GM10248 (cell line): ENCODE measurements around the gene SPAM1.

ENCODE experiments used
- CTCF ChIA-PET: fragments of 300-600 bp; sonication (Branson Sonifier 250); formaldehyde crosslinking; extraction: SDS; loops from one replicate; lab custom pipeline; 2021; ENCODE audit warnings: antibody characterized with exemption; lab: Yijun Ruan, JAX
- POLR2A ChIA-PET: fragments of 350-650 bp; sonication (Branson Sonifier 250); formaldehyde crosslinking; extraction: SDS; loops from one replicate; lab custom pipeline; 2020; ENCODE audit warnings: antibody characterized with exemption; lab: Yijun Ruan, JAX
- DNase-seq: peaks from one replicate; pipeline ENCODE4 v3.0.0; 2012; ENCODE audit errors: extremely low spot score
- CTCF ChIP-seq: IDR thresholded peaks from 2 replicates; pipeline ENCODE4 v1.5.1; 2012; ENCODE audit warnings: mild to moderate bottlenecking, low read depth; ENCODE audit errors: extremely low read depth, missing control alignments, control extremely low read depth

SPAM1 gene

GRCh38 chr7:123945938-123946337 is 20.9 kb downstream of the SPAM1 start:
- no peak for DNase-seq
- no peak for TF ChIP-seq CTCF
- ChIA-PET CTCF (interaction anchor here (1.2 kb wide), 3 partner anchors 10 to 21 kb away, joined by 3 to 7 read pairs (median 3); no protein-coding TSS in a partner anchor), POLR2A (no interaction called here)

GRCh38 chr7:123948136-123948535 is 23.1 kb downstream of the SPAM1 start:
- TF ChIP-seq CTCF, result no peak
- ChIA-PET POLR2A (no interaction called here), CTCF (no interaction called here)
- DNase-seq, result no peak

DNA sequence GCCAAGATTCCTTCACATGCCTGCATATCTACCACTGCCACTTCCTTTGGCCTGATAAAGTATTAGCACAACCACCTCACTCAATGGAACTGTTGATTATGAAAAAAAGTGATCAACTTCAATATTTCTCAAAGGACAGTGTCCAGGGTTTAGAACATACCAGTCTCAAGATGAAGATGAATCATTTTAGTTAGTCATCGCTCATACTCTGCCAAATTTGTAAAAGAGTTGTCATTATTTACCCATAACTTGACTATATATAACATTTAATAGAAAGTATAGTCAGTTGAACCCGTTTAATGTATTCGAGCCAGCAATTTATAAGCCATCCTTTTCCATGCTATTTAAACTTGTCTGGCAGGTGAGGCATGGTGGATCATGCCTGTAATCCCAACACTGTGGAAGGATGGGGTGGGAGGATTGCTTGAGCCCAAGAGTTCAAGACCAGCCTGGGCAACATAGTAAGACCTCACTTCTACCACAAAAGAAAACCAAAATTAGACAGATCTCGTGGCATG is 33.2 kb downstream of the SPAM1 start:
- no peak for TF ChIP-seq CTCF
- ChIA-PET CTCF (interaction anchor here (1.5 kb wide), 1 partner anchor 73 kb away, joined by 3 read pairs; no protein-coding TSS in a partner anchor), POLR2A (no interaction called here)
- no peak for DNase-seq

DNA sequence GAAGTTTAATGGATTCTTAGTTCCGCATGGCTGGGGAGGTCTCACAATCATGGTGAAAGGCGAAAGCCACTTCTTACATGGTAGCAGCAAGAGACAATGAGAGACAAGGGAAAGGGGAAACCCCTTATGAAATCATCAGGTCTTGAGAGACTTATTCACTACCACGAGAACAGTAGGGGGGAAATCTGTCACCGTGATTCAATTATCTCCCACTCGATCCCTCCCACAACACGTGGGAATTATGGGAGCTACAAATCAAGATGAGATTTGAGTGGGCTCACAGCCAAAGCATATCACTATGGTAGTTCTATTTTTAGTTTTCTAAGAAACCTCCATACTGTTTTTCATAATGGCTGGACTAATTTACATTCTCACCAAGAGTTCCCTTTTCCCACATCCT is 36.7 kb downstream of the SPAM1 start:
- no peak for TF ChIP-seq CTCF
- DNase-seq, result no peak
- ChIA-PET CTCF (no interaction called here), POLR2A (no interaction called here)

- TF ChIP-seq CTCF, result no peak
- ChIA-PET POLR2A (no interaction called here), CTCF (interaction anchor here (0.8 to 1.6 kb wide), 4 partner anchors 12 to 110 kb away, joined by 3 read pairs; no protein-coding TSS in a partner anchor)
- no peak for DNase-seq
Measured at GRCh38 chr7:123966936-123967335, 41.9 kb downstream of the SPAM1 start.

DNA sequence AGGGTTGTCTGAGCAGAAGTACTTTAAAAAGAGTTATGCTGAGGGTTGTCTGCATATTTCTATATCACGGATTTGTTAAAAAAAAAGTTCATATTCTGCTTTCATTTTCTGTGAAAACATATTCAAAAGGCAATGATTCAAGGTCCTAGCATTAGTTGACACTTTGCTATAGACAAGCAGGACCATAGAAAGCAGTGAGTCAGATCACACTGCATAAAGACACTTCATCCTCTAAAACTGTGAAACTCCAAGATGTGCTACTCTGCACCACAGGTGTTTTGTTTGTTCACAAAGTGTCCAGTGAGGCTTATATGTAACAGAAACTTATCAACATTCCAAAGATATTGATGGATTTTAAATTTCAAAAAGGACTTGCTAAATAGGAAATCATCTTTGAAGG is 47.0 kb downstream of the SPAM1 start:
- POLR2A ChIA-PET, result interaction anchor here (0.6 kb wide), 1 partner anchor 237 kb away, joined by 3 read pairs; no protein-coding TSS in a partner anchor

More for the DNA sequence above, 47.0 kb downstream of the SPAM1 start:
- no peak for DNase-seq
- CTCF ChIA-PET, result no interaction called here
- no peak for TF ChIP-seq CTCF
